ENCODE results near the gene SLMAP. TPM values are rescaled to one million over a fixed set of nuclear protein-coding genes. Genes with fewer than 3 reads are reported as not detected.

Gene SLMAP
- total RNA-seq, 2 donors from 2014 or later, result 221 to 239 TPM

DNA sequence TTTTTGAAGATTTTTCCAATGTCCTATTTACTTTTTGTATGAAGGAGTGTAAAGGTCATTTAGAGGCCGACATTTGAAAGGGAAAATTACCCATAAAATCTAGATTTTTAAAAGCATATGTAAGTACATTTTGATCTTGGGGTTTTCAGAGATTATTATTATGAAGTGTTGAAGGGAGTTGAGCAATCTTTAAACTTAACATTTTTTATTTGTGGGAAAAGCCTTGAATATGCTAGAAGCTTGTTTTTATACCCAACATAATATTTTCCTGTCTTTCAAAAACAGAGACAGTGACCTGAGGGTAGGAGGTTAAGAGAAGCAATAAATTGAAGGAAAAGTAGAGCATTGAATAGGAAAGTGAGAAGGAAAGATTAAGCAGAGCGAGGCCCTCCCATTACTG lies 85.7 kb downstream of the SLMAP start:
- Histone ChIP-seq H3K9me3 (no peaks in the 10 kb centered on the region), H3K27ac (no peak overlapping the region), H3K4me1 (ENCODE audit: control insufficient read depth in 1 of 2, low read depth in 2 of 2) (no peaks in the 10 kb centered on the region), H3K36me3 (no peaks in the 10 kb centered on the region), H3K4me3 (no peak overlapping the region), H3K27me3 (replicated peaks; ENCODE audit: insufficient read depth) (no peaks in the 10 kb centered on the region)
- ATAC-seq (ENCODE audit: insufficient number of reproducible peaks, low FRiP score, low read depth), result no peak
- DNase-seq (ENCODE audit: low spot score), result no peak
- TF ChIP-seq CTCF (IDR thresholded peaks at IDR 0.05), result no peak

- no peak for TF ChIP-seq CTCF (IDR thresholded peaks at IDR 0.05)
- Histone ChIP-seq H3K4me1 (ENCODE audit: control insufficient read depth in 1 of 2, low read depth in 2 of 2) (no peaks in the 10 kb centered on the region), H3K27me3 (replicated peaks; ENCODE audit: insufficient read depth) (no peaks in the 10 kb centered on the region), H3K4me3 (no peak overlapping the region), H3K36me3 (peaks cover 2% of the 10 kb centered on the region), H3K9me3 (no peaks in the 10 kb centered on the region), H3K27ac (no peak overlapping the region)
- no peak for ATAC-seq (ENCODE audit: insufficient number of reproducible peaks, low FRiP score, low read depth)
- DNase-seq (ENCODE audit: low spot score), result no peak
Measured at GRCh38 chr3:57848177-57848738, 92.1 kb downstream of the SLMAP start.

GRCh38 chr3:57851304-57851703 lies 95.2 kb downstream of the SLMAP start:
- H3K4me1 ChIP-seq (ENCODE audit: control insufficient read depth in 1 of 2, low read depth in 2 of 2), result no peaks in the 10 kb centered on the region
- ATAC-seq (ENCODE audit: insufficient number of reproducible peaks, low FRiP score, low read depth) (no peak), DNase-seq (ENCODE audit: low spot score) (no peak)
- no peak overlapping the region for H3K4me3 ChIP-seq
- TF ChIP-seq CTCF (IDR thresholded peaks at IDR 0.05), result no peak
- no peak overlapping the region for H3K27ac ChIP-seq
- no peaks in the 10 kb centered on the region for H3K27me3 ChIP-seq (replicated peaks; ENCODE audit: insufficient read depth)
- H3K9me3 ChIP-seq, result no peaks in the 10 kb centered on the region
- peaks cover 2% of the 10 kb centered on the region for H3K36me3 ChIP-seq

- H3K27ac ChIP-seq, result no peak overlapping the region
- H3K4me3 ChIP-seq, result no peak overlapping the region
- no peaks in the 10 kb centered on the region for H3K9me3 ChIP-seq
- H3K4me1 ChIP-seq (ENCODE audit: control insufficient read depth in 1 of 2, low read depth in 2 of 2), result no peaks in the 10 kb centered on the region
- no peak for DNase-seq (ENCODE audit: low spot score)
- no peak for TF ChIP-seq CTCF (IDR thresholded peaks at IDR 0.05)
- no peaks in the 10 kb centered on the region for H3K27me3 ChIP-seq (replicated peaks; ENCODE audit: insufficient read depth)
- H3K36me3 ChIP-seq, result peaks cover 3% of the 10 kb centered on the region
- ATAC-seq (ENCODE audit: insufficient number of reproducible peaks, low FRiP score, low read depth), result no peak
Measured at GRCh38 chr3:57852896-57853295, 96.8 kb downstream of the SLMAP start.

DNA sequence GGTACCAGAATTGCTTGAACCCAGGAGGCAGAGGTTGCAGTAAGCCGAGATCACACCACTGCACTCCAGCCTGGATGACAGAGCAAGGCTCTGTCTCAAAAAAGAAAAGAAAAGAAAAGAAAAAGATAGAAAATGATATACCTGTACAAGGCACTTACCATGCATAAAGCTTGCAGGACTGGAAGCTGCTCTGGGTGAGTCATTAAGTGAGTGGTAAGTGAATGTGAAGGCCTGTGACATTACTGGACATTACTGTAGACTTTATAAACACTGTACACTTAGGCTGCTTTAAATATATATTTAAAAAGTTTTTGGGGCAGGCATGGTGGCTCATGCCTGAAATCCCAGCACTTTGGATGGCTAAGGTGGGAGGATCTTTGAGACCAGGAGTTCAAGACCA lies 99.2 kb downstream of the SLMAP start:
- Histone ChIP-seq H3K27me3 (replicated peaks; ENCODE audit: insufficient read depth) (no peaks in the 10 kb centered on the region), H3K27ac (no peak overlapping the region), H3K4me3 (no peak overlapping the region), H3K4me1 (ENCODE audit: control insufficient read depth in 1 of 2, low read depth in 2 of 2) (no peaks in the 10 kb centered on the region), H3K36me3 (peaks cover 12% of the 10 kb centered on the region), H3K9me3 (no peaks in the 10 kb centered on the region)
- TF ChIP-seq CTCF (IDR thresholded peaks at IDR 0.05), result no peak
- ATAC-seq (ENCODE audit: insufficient number of reproducible peaks, low FRiP score, low read depth), result no peak
- no peak for DNase-seq (ENCODE audit: low spot score)
